ENCODE results near the gene SMIM13.

Gene SMIM13

DNA sequence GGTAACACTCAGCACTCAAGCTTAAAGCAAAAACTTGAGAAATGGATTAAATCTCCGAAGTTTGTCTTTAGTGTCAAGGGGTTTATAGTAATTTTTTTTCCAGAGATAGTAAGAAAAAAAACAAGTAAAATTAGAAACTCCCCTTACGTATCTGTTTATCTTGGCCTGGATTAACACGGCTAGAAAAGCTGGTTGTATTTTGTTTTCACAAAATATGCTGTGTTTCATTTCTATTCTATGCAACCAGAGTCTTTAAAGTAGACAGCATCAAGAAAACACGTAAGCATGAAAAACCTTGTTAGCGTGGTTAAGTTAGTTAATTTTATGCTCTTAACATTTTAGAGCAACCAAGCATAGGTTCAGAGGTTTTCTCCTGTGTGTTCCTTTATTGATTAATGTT lies 39.6 kb downstream of the SMIM13 start:
- TF ChIP-seq JUND (IDR thresholded peaks at IDR 0.05; ENCODE audit: low read depth) = no peak
- in situ Hi-C loops (cut with HindIII; ENCODE audit: low pct_unique_long_range_greater_than_20kb, low sequenced_read_pairs) = no loop called here

DNA sequence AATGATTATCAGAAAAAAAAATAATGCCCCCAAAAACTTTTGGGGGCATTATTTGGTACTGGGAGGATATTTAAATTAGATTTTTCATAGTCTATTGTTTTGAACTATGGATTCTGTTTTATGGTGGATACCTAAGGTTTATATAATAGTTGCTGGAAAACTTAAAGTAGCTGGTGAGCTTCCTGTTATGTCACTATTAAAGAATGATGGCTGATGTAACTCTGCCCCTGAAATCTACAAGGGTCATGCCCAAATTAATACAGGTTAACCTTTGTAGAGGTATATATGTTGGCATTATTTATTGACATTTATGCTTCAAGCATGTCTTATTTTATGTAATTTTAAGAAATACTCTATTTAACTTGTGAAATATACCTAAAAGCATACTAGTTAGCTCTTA lies 43.2 kb downstream of the SMIM13 start:
- DNase-seq (ENCODE audit: low read depth in 1 of 2, low spot score in 1 of 2) = no peak
- in situ Hi-C loops (cut with HindIII; ENCODE audit: low pct_unique_long_range_greater_than_20kb, low sequenced_read_pairs) = no loop called here
- no peak for TF ChIP-seq JUND (IDR thresholded peaks at IDR 0.05; ENCODE audit: low read depth)

More for the DNA sequence above, 39.6 kb downstream of the SMIM13 start:
- DNase-seq (ENCODE audit: low read depth in 1 of 2, low spot score in 1 of 2) = no peak

DNA sequence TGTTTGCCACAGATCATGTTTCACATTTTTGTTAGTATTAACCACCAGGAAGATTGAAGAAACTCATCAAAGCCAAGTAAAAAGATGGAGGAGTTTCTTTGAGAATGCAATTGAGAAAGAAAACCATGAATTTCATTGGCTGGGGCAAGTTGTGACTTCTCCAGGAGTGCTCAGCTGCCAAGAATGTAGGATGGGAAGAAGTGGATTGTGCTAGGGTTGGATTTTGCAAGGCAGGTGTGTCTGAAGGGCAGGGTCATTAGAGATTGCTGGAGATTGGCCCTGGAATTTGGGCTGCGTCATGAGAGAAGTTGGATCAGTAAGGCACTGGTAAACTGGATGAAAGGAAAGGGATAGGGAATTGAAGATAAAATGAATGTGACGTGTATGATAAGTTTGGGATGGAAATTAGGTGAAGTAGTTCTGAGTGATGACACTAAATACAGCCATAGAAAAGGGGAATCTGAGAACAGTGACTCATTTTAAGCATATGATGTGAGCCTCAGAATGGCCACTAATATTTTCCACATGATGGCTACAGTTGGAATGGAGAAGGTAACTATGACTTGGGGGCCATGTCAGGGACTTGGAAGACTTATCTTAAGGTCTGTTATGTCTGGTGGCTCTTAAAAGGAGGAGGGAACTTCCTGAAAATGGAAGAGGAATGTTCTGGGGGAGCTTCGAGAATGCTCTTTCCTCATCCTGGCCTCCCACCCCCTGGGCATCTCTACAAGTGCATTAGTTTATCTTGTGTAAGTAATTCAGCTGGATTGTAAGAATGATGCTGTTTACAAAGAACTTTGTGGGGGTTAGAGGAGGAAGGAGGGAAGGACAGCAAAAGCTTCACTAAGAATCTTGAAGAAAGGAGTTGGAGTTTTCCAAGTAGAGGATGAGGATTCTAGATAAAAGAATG lies 45.7 kb downstream of the SMIM13 start:
- TF ChIP-seq JUND (IDR thresholded peaks at IDR 0.05; ENCODE audit: low read depth) = no peak
- no peak for DNase-seq (ENCODE audit: low read depth in 1 of 2, low spot score in 1 of 2)
- in situ Hi-C loops (cut with HindIII; ENCODE audit: low pct_unique_long_range_greater_than_20kb, low sequenced_read_pairs) = no loop called here

DNA sequence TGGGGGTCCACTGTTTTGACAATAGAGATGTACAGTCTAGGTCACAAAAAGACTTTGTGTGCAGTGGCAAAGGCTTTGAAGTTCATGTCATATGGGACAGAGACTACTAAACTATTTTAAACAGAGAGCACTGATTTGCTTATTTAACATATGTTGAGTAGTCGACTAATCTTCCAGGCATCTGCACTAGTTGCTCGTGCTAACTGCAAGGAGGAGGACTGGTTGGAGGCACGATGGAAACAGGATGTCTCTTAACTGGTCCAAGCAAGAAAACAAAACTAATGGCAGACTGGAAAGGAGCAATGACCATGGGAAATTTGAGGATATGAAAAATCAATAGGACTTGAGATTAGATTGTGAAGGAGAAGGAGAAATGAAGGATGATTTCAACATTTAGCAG lies 46.4 kb downstream of the SMIM13 start:
- DNase-seq (ENCODE audit: low read depth in 1 of 2, low spot score in 1 of 2) = no peak
- in situ Hi-C loops (cut with HindIII; ENCODE audit: low pct_unique_long_range_greater_than_20kb, low sequenced_read_pairs) = no loop called here
- no peak for TF ChIP-seq JUND (IDR thresholded peaks at IDR 0.05; ENCODE audit: low read depth)

DNA sequence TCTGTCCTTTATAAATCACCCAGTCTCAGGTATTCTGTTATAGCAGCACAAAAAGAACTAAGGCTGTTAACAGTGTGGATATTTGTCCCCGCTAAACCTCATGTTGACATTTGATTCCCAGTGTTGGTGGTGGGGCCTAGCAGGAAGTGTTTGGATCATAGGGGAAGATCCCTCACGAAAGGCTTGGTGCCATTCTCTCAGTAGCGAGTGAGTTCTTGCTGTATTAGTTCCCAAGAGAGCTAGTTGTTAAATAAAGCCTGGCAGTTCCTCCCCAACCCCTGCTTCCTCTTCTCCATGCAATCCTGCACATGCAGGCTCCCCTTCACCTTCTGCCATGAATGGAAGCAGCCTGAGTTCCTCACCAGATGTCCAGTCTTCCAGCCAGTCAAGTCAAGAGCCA lies 47.7 kb downstream of the SMIM13 start:
- DNase-seq (ENCODE audit: low read depth in 1 of 2, low spot score in 1 of 2) = no peak
- in situ Hi-C loops (cut with HindIII; ENCODE audit: low pct_unique_long_range_greater_than_20kb, low sequenced_read_pairs) = no loop called here
- no peak for TF ChIP-seq JUND (IDR thresholded peaks at IDR 0.05; ENCODE audit: low read depth)

DNA sequence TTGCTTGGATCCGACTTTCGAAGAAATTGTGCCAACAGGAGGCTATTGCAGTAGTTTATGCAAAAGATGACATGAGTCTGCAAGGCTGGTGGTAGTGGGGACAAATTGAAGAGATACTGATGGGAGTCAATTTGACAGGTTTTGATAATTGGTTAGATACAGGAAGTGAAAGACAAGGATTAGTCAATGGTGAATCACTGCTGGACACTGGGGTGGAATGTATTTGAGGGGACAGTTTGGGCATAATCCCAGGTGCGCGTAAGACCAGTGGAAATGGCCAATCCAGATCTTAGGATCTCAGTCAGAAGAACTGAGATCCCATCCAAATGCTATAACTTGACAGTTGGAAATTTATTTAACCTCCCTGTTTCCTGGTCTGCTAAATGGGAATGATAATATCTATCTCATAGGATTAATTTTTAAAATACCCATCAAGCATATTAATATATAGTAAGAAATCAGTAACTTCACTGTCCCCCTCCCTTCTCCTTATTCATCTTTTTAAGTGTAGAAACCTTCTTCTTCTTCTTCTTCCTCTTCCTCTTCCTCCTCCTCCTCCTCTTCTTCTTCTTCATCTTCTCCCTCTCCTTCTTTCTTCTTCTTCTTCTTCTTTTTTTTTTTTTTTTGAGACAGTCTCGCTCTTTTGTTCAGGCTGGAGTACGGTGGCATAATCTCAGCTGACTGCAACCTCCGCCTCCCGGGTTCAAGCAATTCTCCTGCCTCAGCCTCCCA lies 48.8 kb downstream of the SMIM13 start:
- no peak for TF ChIP-seq JUND (IDR thresholded peaks at IDR 0.05; ENCODE audit: low read depth)
- DNase-seq (ENCODE audit: low read depth in 1 of 2, low spot score in 1 of 2) = no peak
- in situ Hi-C loops (cut with HindIII; ENCODE audit: low pct_unique_long_range_greater_than_20kb, low sequenced_read_pairs) = no loop called here

DNA sequence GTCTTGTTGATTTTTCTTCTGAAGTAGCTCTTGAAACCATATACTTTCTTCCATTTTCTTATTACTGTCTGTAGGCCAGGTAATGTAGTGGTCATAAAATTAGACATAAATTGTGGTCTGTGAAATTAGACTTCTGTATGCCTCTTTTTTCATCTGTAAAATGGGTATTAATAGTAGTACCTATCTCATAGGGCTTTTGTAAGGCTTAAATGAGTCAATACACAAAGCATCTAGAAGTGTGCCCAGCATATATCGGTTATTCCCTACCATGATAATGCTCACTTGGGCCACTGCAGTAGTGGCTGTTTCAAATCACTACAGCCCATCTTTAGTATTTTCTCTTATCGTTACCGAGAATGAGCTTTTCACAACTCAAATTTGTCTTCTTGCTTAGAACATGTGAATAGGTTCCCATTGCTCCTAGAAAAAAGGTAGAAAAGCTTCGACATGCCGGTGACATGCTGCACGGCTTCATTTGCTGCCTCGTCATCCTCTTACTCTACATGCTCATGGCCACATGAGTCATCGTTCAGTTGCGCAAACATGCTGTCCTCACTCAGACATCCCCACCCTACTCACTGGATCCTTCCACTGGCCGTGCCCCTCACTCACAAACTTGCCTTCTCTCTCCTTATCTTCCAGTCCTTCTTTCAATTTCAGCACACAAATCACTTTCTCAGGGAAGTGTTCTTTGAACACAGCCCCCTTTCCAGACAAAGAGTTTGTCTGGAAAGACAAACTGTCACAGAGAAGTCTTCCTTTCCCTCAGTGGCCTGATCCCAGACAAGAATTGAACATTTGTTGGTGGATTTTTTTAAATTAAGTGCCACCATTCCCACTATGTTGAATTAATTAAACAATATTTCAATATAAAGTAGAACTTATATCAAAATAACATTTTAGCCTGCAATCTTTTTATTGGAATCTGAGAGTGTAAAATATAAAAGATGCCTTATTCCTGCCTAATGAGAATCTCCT lies 50.0 kb downstream of the SMIM13 start:
- in situ Hi-C loops (cut with HindIII; ENCODE audit: low pct_unique_long_range_greater_than_20kb, low sequenced_read_pairs) = no loop called here

DNA sequence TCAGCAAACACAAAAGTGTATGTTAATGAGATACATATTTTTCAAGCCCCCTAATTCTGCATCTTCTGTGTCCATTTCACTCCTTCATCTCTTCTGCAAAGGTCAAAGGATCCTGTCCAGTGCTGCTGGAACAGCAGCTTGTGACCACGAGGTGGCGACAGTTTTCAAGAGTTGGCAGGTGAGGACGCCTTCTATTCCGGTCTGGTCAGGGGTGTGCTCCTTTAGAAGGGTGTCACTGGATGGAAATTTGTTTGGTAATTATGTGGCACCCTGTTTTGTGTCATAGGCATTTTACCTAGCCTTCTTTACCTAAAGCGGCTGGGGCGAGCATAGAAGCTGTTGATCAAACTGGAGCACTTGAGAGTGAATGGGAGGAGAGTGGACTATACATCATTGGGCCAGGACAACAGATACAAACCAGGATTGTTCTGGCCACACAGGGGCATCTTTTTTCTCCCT lies 50.8 kb downstream of the SMIM13 start:
- no peak for TF ChIP-seq JUND (IDR thresholded peaks at IDR 0.05; ENCODE audit: low read depth)
- DNase-seq (ENCODE audit: low read depth in 1 of 2, low spot score in 1 of 2) = peak; percentile 73 to 85
- in situ Hi-C loops (cut with HindIII; ENCODE audit: low pct_unique_long_range_greater_than_20kb, low sequenced_read_pairs) = no loop called here

More for the DNA sequence above, 50.0 kb downstream of the SMIM13 start:
- peak in 1 of 2 experiments; percentile 23 for DNase-seq (ENCODE audit: low read depth in 1 of 2, low spot score in 1 of 2)
- TF ChIP-seq JUND (IDR thresholded peaks at IDR 0.05; ENCODE audit: low read depth) = no peak

DNA sequence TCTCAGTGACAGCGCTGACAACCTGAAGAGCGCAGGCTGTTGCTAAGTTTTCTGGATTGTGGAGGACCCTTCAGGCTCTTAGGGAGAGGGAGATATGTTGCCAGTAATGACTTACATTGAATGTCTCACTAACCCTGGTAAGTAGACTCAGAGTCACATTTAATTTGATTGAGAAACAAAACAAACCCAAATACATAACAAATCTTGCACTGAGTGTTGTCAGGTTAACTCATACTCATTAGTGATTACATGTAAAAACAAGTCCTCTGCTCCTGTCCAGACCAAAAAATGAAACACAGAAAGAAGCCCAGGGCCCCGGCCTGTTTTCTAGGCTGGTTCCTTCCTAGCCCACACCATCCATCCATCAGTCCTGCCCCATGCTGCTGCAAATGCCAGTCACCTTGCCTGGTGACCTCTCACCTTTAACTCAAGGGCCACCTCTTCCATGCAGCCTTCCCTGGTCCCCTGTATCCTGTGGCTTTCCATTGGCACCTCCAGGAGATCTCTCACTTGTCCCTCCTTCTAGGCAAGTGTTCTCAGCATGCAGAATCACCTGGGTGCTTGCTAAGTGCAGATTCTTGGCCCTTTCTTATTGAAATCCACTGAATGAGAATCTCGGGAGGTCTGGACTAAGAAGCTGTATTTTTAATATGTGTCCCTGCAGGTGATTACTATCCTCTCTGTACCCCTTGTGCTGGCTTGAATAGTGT lies 52.6 kb downstream of the SMIM13 start:
- DNase-seq (ENCODE audit: low read depth in 1 of 2, low spot score in 1 of 2) = no peak
- in situ Hi-C loops (cut with HindIII; ENCODE audit: low pct_unique_long_range_greater_than_20kb, low sequenced_read_pairs) = no loop called here
- TF ChIP-seq JUND (IDR thresholded peaks at IDR 0.05; ENCODE audit: low read depth) = no peak

DNA sequence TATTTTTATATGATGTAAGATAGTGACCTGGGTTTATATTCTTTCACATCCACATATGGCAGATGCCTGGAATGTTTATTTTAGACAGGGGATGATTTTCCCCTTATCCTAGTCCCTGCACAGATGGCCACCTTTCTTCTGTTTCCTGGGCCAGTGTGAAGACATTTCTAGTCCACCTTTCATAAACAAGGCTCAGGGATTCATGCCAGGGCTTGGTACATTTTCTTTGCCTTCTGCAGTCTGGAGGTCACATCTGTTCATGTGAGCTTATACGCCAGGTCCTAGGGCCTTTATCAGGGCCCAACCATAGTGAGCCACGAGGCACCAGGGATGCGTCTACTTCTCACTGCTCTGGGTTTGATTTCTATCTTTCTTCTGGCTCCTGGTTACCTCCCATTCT lies 55.9 kb downstream of the SMIM13 start:
- TF ChIP-seq JUND (IDR thresholded peaks at IDR 0.05; ENCODE audit: low read depth) = no peak
- no peak for DNase-seq (ENCODE audit: low read depth in 1 of 2, low spot score in 1 of 2)
- in situ Hi-C loops (cut with HindIII; ENCODE audit: low pct_unique_long_range_greater_than_20kb, low sequenced_read_pairs) = no loop called here

DNA sequence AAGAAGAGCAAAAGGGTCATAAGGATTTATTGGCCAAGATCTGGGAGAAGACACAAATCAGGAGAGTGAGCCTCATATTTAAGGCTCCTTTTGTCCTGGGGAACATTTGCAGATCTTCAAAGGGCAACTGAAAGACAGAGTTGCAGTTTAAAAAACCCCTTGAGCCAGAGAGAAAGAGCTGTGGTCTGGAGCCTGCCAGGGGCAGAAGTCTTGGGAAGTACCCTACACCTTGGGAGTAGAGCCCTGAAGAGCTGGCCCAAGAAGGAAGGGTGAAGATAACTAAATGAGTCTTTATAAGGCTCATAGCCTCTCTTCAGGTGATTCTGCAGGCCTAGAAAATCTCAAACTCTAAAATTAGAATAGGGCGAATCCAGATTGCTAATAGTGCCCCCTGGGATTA lies 57.9 kb downstream of the SMIM13 start:
- in situ Hi-C loops (cut with HindIII; ENCODE audit: low pct_unique_long_range_greater_than_20kb, low sequenced_read_pairs) = no loop called here
- no peak for TF ChIP-seq JUND (IDR thresholded peaks at IDR 0.05; ENCODE audit: low read depth)
- DNase-seq (ENCODE audit: low read depth in 1 of 2, low spot score in 1 of 2) = no peak
